Mesodermal cell (in vitro differentiated cells): ENCODE data around the gene PITPNB.
A peak's percentile ranks its signal among the peaks of the same experiment; 100 is the strongest.

Source experiments
- H3K27ac ChIP-seq: 2 replicates; pipeline ENCODE4 v1.7.0; 2013; ENCODE audit warnings: mild to moderate bottlenecking, low read depth, low read length, moderate library complexity; ENCODE audit not compliant: severe bottlenecking
- H3K36me3 ChIP-seq: 2 replicates; pipeline ENCODE4 v1.7.1; 2013; ENCODE audit warnings: mild to moderate bottlenecking, low read length, moderate library complexity; ENCODE audit not compliant: control insufficient read depth, insufficient read depth
- H3K4me1 ChIP-seq: one replicate; pipeline ENCODE4 v1.7.1; 2013; ENCODE audit warnings: mild to moderate bottlenecking, low read length; ENCODE audit not compliant: insufficient read depth, control insufficient read depth, poor library complexity, severe bottlenecking
- H3K4me3 ChIP-seq: 2 replicates; pipeline ENCODE4 v1.7.0; 2013; ENCODE audit warnings: low read length, control low read depth, mild to moderate bottlenecking; ENCODE audit not compliant: insufficient read depth, poor library complexity, severe bottlenecking; ENCODE audit errors: extremely low read depth
- H3K9me3 ChIP-seq: 2 replicates; pipeline ENCODE4 v1.7.1; 2013; ENCODE audit warnings: mild to moderate bottlenecking, low read length, moderate library complexity; ENCODE audit not compliant: control insufficient read depth
- WGBS, 2 experiments: methylation state at CpG; one replicate each; pipeline ENCODE4 v1.1.5; 2013; ENCODE audit warnings: missing lambda C conversion rate in 2 of 2; ENCODE audit not compliant: insufficient coverage in 2 of 2; 5-methylcytosine and 5-hydroxymethylcytosine counted together

PITPNB gene

DNA sequence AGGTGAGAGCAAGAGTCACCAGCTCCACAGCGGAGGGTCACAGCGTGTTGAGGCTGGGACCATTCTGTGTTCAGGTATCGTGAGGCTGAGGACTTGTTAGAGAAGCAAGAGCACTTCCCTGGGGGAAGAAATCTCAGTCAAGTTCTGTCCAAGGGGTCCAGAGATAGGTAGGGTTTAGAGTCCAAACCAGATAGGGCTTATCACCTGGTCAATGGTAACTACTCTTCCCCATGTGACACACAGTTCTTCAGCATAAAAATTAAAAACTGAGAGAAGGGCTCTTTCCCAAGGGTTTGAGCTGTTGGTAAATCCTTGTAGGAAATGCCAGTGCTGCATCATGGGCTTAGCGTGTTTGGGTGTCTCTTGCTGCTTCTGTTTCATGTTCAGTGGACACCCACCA is 62.7 kb downstream of the PITPNB start:
- Histone ChIP-seq H3K9me3 (no peaks in the 10 kb centered on the region), H3K36me3 (peaks cover 89% of the 10 kb centered on the region), H3K4me1 (peaks cover 8% of the 10 kb centered on the region), H3K4me3 (no peak overlapping the region), H3K27ac (no peak overlapping the region)
- WGBS, 2 experiments = 96 to 100% methylated on average over 4 of the region's 4 CpGs

DNA sequence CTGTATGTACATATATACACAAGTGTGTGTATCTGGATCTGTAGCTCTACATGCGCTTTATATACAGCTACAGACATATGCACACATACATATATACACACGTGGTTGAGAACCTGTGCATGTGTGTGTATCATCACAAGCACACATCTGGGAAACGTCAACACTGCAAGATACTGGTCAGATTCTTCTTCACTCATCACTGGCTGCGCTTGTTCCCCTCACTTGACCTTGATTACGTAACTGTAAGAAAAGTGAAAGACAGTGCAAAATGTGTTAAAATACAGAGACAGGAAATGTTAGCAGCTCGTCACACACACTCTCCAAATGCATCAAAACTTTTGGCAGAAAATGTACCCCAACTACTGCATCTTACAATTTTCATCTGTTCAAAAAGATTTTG is 65.6 kb downstream of the PITPNB start:
- peaks cover 93% of the 10 kb centered on the region for H3K36me3 ChIP-seq
- H3K4me1 ChIP-seq = peaks cover 8% of the 10 kb centered on the region
- no peak overlapping the region for H3K27ac ChIP-seq
- no peaks in the 10 kb centered on the region for H3K9me3 ChIP-seq
- H3K4me3 ChIP-seq = no peak overlapping the region
- 90% methylated on average over 3 of the region's 6 CpGs; no CpG with 5 or more reads in 1 of the 2 experiments for WGBS, 2 experiments

DNA sequence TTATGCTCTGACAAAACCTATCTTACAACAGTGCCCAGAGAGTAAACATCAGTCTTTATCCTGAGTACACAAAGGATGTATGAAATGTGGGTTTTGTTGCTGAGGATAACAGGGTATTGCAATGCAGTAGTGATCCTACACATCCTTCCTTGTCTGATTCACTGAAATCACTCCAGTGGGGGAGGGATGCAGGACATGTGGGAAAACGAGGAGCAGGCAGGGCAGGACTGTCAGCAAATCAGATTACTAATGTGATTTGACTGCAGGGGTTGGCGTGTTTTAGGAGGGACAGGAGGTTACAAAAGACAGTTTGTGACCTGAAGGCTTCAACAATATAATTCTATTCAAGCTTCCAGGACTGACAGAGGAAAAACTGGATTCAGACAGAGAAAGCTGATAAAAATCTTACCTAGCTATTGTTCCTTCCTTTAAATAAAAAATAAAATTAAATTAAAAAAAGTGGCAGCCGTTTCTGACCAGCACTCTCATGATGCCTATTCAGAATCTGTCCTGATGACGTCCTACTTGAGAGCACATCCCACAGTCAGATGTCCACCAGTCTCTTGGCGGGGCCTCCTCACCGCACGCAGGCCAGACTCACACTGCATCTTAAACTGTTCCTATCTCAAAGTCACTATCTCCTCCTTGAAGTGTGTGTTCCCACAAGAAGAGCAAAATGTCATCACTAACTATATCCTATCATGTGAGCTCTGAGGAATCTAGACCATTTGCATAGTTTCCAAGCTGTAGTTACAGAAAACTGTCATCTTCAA is 66.9 kb downstream of the PITPNB start:
- no peak overlapping the region for H3K4me3 ChIP-seq
- H3K27ac ChIP-seq = peak overlapping the region; percentile 37
- WGBS, 2 experiments = 82 to 85% methylated on average over 5 of the region's 7 CpGs
- peaks cover 8% of the 10 kb centered on the region for H3K4me1 ChIP-seq
- no peaks in the 10 kb centered on the region for H3K9me3 ChIP-seq
- peaks cover 92% of the 10 kb centered on the region for H3K36me3 ChIP-seq

DNA sequence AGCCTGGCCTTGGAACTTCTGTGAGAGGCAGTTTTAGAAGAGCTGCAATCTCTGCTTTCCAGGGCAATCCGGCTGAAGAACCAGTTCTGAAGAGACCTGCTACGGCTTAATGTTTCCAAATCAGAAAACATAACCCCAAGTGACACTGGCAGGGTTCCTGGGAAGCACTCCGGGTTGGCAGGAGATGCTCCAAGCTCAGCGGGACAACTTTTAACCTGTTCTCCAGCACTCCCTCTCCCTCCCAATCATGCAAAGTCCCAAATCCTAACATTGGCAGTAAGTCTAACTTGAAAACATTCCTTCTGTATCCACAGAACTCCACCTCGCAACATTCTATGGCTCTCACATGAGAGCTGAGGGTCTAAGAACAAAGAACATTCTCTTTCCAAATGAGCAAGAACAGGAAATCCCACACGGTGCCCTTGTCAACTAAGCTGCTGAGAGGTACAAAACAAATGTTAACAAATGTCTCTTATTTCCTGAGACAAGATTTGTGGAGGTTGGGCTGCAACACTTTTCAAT is 69.0 kb downstream of the PITPNB start:
- Histone ChIP-seq H3K36me3 (peaks cover 80% of the 10 kb centered on the region), H3K4me1 (peaks cover 11% of the 10 kb centered on the region), H3K9me3 (no peaks in the 10 kb centered on the region), H3K27ac (peak overlapping the region; percentile 64), H3K4me3 (no peak overlapping the region)
- 65 to 81% methylated on average over 5 of the region's 6 CpGs for WGBS, 2 experiments

DNA sequence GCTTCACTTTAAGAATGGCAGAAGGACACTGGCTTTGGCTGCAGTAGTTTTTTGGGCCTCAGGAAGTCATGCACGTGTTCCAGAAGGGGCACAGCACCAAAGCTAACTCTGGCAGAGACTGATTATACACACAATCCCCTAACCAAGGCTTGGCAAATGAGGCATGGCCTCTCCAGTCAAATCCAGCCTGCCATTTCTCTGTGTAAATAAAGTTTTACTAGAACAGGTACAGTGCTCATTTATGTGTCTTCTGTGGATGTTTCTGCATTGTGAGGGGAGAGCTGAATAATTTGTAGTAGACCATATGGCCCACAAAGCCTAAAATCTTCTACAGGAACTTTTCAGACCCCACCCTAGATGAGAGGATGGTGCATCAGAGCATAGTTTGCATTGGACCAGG is 71.1 kb downstream of the PITPNB start:
- 100% methylated on average over 1 of the region's 1 CpG; no CpG with 5 or more reads in 1 of the 2 experiments for WGBS, 2 experiments
- Histone ChIP-seq H3K4me1 (peaks cover 8% of the 10 kb centered on the region), H3K36me3 (peaks cover 67% of the 10 kb centered on the region)

DNA sequence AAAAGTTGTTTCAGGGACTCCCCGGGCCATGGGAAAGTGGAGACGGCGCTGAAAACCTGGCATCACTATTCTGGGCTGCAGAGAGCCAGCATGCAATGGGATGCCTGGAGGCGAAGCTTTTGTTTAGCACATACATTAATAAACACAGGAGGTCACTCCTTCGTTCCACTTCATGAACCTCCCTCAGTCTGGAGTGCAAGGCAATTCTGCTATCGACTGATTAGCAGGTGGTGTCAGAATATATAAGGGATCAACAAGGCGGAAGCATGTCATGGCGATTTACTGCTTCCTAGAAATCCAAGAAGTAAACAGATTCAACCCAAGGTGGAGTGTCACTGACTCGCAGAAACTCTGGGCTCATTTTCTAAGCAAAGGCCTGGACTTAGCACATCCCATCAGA is 72.1 kb downstream of the PITPNB start:
- Histone ChIP-seq H3K27ac (no peak overlapping the region), H3K9me3 (no peaks in the 10 kb centered on the region)
- WGBS, 2 experiments = 88 to 97% methylated on average over 6 to 7 of the region's 9 CpGs

More for the DNA sequence above, 71.1 kb downstream of the PITPNB start:
- H3K27ac ChIP-seq = no peak overlapping the region
- H3K4me3 ChIP-seq = no peak overlapping the region
- no peaks in the 10 kb centered on the region for H3K9me3 ChIP-seq

DNA sequence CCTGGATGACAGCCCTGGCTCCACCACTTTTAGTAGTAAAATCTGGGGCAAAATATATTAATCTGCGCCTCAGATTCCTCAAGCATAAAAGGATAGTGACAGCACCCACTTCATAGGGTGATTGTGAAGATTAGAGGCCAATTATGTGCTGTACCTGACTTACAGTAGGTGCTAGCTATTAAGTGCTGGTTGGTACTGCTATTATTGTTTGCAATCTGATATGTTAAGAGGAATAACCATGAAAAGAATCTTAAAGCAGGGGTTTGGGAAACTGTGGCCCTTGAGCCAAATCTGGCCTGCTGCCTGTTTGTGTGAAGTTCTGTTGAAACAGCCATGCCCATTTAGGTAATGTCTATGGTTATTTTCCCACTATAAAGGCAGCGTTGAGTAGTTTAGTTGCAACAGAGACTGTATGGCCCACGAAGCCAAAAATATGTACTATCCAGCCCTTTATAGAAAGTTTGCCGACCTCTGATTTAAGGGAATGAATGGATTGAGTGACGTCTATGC is 72.8 kb downstream of the PITPNB start:
- Histone ChIP-seq H3K4me1 (peaks cover 3% of the 10 kb centered on the region), H3K36me3 (peaks cover 60% of the 10 kb centered on the region), H3K27ac (no peak overlapping the region), H3K4me3 (no peak overlapping the region), H3K9me3 (no peaks in the 10 kb centered on the region)
- WGBS, 2 experiments = 95% methylated on average over 4 of the region's 5 CpGs; no CpG with 5 or more reads in 1 of the 2 experiments

More for the DNA sequence above, 72.1 kb downstream of the PITPNB start:
- peaks cover 3% of the 10 kb centered on the region for H3K4me1 ChIP-seq
- no peak overlapping the region for H3K4me3 ChIP-seq
- H3K36me3 ChIP-seq = peaks cover 66% of the 10 kb centered on the region

DNA sequence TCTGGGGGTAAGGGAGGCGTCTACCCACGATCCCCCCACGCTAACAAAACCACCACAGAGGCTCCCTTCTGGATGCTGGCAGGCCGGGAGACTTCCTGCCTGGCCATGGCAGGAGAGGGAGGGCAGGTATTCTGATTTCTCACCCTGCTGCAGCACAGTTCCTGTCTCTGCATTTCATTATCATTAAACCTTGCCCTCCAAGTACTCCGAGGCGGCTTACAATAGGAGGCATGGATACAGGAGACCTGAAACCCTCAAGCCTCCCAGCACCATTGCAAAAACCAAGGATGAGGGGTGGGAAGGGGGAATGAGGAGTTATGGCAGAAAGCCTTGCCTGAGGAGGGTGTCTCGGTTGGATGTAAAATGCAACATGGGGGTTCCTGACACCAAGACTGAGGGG is 73.4 kb downstream of the PITPNB start:
- Histone ChIP-seq H3K9me3 (no peaks in the 10 kb centered on the region), H3K27ac (no peak overlapping the region), H3K4me3 (no peak overlapping the region), H3K4me1 (peaks cover 3% of the 10 kb centered on the region), H3K36me3 (peaks cover 53% of the 10 kb centered on the region)
- 78% methylated on average over 4 to 5 of the region's 7 CpGs for WGBS, 2 experiments

DNA sequence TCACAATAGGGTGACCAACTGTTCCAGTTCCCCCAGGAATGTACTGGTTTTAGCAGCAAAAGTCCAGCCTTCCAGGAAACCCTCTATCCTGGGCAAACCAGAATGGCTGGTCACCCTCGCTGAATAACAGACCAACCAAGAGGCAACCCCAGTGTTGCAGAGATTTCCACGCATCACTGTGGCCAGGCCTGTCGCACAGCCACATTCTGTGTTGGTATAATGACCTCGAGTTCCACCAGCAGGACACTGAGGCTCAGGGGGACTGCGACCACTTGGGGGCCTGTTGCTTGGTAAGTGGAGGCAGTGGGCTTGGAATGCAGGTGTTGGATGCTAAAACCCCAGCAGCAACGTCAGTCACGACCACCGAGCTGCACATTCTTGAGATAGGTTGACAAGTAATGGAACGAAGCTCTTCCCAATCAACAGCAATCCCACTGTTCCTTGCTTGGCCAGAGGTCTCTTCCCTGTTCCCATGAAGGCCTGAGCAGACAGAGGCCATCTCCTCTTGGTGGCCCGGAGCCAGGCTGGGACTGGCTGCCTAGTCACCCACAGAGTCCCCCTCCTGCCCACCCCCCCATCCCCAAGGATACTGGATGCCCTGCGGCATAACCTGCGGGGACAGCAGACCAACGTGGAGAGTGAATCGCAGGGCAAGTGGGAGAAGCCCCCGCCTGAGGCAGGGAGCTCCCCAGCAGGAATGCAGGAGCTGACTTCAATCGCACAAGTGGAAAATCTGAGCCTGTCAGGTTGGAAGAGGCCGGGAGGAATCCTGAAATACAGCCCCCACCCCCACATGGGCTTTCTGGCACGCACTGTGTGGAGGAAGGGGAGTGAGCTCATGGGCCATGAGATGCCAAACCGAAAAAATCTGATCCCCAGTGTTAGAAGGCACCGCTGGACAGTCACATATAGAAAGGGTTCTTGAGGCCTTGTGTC is 74.1 kb downstream of the PITPNB start:
- WGBS, 2 experiments = 87 to 89% methylated on average over 15 of the region's 20 CpGs
- Histone ChIP-seq H3K36me3 (peaks cover 46% of the 10 kb centered on the region), H3K27ac (no peak overlapping the region), H3K9me3 (no peaks in the 10 kb centered on the region), H3K4me3 (no peak overlapping the region), H3K4me1 (peaks cover 3% of the 10 kb centered on the region)

DNA sequence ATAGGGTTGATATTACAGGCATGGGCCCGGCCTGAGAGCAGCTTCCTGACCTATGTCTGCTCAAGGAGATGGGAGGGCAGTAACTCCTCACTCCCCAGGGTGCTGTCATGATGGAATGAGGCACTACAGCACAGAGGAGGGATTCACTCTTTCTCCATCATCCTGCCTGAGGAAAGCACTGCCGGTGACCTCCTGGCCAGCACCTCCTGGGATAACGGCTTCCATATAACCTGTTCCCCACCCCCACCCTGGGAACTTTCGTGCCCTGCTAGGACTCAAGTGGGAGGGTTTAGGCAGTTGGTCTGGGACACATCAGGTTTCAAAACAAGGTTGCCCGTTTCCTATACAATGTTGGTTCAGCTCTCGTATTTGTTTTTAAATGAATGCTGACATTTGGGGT is 74.8 kb downstream of the PITPNB start:
- 85 to 100% methylated on average over 2 to 3 of the region's 6 CpGs for WGBS, 2 experiments
- no peak overlapping the region for H3K27ac ChIP-seq
- no peak overlapping the region for H3K4me3 ChIP-seq
- H3K4me1 ChIP-seq = peaks cover 3% of the 10 kb centered on the region
- peaks cover 39% of the 10 kb centered on the region for H3K36me3 ChIP-seq
- no peaks in the 10 kb centered on the region for H3K9me3 ChIP-seq
